Type B pancreatic cell (in vitro differentiated cells): ENCODE data around the gene RAPGEF1. TPM values are rescaled to one million over a fixed set of nuclear protein-coding genes. Genes with fewer than 3 reads are reported as not detected.
A peak's percentile ranks its signal among the peaks of the same experiment; 100 is the strongest.

ENCODE experiments used
- DNase-seq: peaks from one replicate; pipeline ENCODE4 v3.0.0; 2021; ENCODE audit warnings: mixed read lengths; ENCODE audit not compliant: unreplicated experiment; ENCODE audit errors: extremely low spot score
- H3K27ac Mint-ChIP-seq: 2 replicates; pipeline ENCODE4 v1.8.0; 2021; ENCODE audit warnings: mild to moderate bottlenecking, mixed read lengths
- H3K27me3 Mint-ChIP-seq: 2 replicates; pipeline ENCODE4 v1.8.0; 2021; ENCODE audit warnings: mixed read lengths
- H3K36me3 Mint-ChIP-seq: 2 replicates; pipeline ENCODE4 v1.8.0; 2021; ENCODE audit warnings: mixed read lengths
- H3K4me1 Mint-ChIP-seq: one replicate; pipeline ENCODE4 v1.8.0; 2021; ENCODE audit warnings: mixed read lengths; ENCODE audit not compliant: unreplicated experiment
- H3K4me3 Mint-ChIP-seq: 2 replicates; pipeline ENCODE4 v1.8.0; 2021; ENCODE audit warnings: mild to moderate bottlenecking, mixed read lengths
- H3K9me3 Mint-ChIP-seq: 2 replicates; pipeline ENCODE4 v1.8.0; 2021; ENCODE audit warnings: mixed read lengths
- CTCF ChIP-seq: fragments of 200-600 bp; sonication (generic); conservative IDR thresholded peaks from 2 replicates; pipeline ENCODE4 v1.5.0; 2021; ENCODE audit warnings: antibody characterized with exemption, mild to moderate bottlenecking
- total RNA-seq: library from RNA; stranded (reverse); gene quantifications from 2 replicates; pipeline ENCODE4 v1.2.1, GENCODE V29; 2021; ENCODE audit warnings: low replicate concordance

The RAPGEF1 gene
- total RNA-seq, 1 donor from 2014 or later: 45.9 TPM

DNA sequence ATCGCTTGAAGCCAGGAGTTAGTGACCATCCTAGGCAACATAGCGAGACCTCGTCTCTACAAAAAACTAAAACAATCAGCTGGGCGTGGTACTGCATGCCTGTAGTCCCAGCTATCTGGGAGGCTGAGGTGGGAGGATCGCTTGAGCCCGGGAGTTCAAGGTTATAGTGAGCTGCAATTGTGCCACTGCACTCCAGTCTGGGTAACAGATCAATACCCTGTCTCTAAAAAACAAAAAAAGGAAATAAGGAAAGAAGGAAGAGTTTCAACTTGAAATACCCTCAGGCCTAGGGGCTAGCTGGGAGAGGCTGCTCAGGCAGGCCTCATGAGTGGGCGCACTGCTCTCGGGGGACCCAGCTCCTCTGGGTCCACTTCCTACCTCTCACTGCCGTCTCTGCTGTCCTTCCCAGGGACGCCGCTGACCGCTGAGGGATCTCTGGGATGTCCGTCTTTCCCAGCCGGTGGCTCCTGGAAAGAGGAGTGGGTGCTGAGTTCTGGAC, 138.1 kb downstream of the RAPGEF1 start:
- Mint-ChIP-seq H3K36me3 (peaks cover 13% of the 10 kb centered on the region), H3K4me1 (peaks cover 4% of the 10 kb centered on the region), H3K9me3 (no peaks in the 10 kb centered on the region), H3K27me3 (no peaks in the 10 kb centered on the region), H3K27ac (no peak overlapping the region), H3K4me3 (no peak overlapping the region)
- no peak for TF ChIP-seq CTCF
- no peak for DNase-seq

GRCh38 chr9:131598121-131598520, 141.8 kb downstream of the RAPGEF1 start:
- H3K4me1 Mint-ChIP-seq: no peaks in the 10 kb centered on the region
- no peaks in the 10 kb centered on the region for H3K27me3 Mint-ChIP-seq
- no peak overlapping the region for H3K27ac Mint-ChIP-seq
- no peak overlapping the region for H3K4me3 Mint-ChIP-seq
- DNase-seq: no peak
- no peak for TF ChIP-seq CTCF
- no peaks in the 10 kb centered on the region for H3K9me3 Mint-ChIP-seq
- H3K36me3 Mint-ChIP-seq: peaks cover 18% of the 10 kb centered on the region

DNA sequence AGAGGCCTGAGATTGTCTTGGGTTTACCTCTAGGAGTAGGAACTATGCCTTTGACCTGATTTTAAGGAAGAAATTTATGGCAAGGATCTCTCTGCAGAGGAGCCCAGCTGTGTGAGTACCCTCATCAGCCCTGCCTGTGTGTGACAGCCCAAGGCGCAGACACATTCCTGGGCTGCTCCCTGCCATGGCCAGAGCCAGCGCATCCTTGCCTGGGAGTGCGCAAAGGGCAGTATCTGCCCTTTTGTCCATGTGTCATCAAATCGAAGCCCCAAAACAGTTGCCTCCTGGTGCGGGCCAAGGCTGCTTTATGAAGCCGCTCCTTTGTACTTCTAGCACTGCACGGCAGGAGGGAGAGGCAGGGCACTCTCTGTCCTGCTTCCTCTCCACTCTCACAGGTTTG, 142.6 kb downstream of the RAPGEF1 start:
- H3K27me3 Mint-ChIP-seq: no peaks in the 10 kb centered on the region
- no peaks in the 10 kb centered on the region for H3K9me3 Mint-ChIP-seq
- no peak overlapping the region for H3K27ac Mint-ChIP-seq
- H3K36me3 Mint-ChIP-seq: peaks cover 16% of the 10 kb centered on the region
- no peak for DNase-seq
- no peak overlapping the region for H3K4me3 Mint-ChIP-seq
- H3K4me1 Mint-ChIP-seq: no peaks in the 10 kb centered on the region
- TF ChIP-seq CTCF: no peak

- H3K9me3 Mint-ChIP-seq: no peaks in the 10 kb centered on the region
- peaks cover 12% of the 10 kb centered on the region for H3K36me3 Mint-ChIP-seq
- H3K4me3 Mint-ChIP-seq: no peak overlapping the region
- no peaks in the 10 kb centered on the region for H3K27me3 Mint-ChIP-seq
- DNase-seq: no peak
- H3K4me1 Mint-ChIP-seq: no peaks in the 10 kb centered on the region
- no peak for TF ChIP-seq CTCF
- no peak overlapping the region for H3K27ac Mint-ChIP-seq
Measured at GRCh38 chr9:131596430-131596743, 143.5 kb downstream of the RAPGEF1 start.

GRCh38 chr9:131595696-131596429, 144.0 kb downstream of the RAPGEF1 start:
- H3K27ac Mint-ChIP-seq: peak overlapping the region; percentile 31
- no peaks in the 10 kb centered on the region for H3K9me3 Mint-ChIP-seq
- no peak for DNase-seq
- TF ChIP-seq CTCF: no peak
- H3K4me1 Mint-ChIP-seq: no peaks in the 10 kb centered on the region
- H3K36me3 Mint-ChIP-seq: peaks cover 9% of the 10 kb centered on the region
- H3K4me3 Mint-ChIP-seq: no peak overlapping the region
- H3K27me3 Mint-ChIP-seq: no peaks in the 10 kb centered on the region
